Measurements from ENCODE around the gene STRIP1. TPM values are rescaled to one million over a fixed set of nuclear protein-coding genes. Genes with fewer than 3 reads are reported as not detected.

Gene STRIP1
- 34.1 and 43.2 TPM in 2 replicates for total RNA-seq (2014; rRNA removed; shearing (Covaris generic))

GRCh38 chr1:110034451-110035235 is at the start of gene STRIP1:
Gene STRIP1 (plus strand): TSS chr1:110034624. CDS start chr1:110034638, 14 bp downstream.
- peak; percentile 98 for DNase-seq (ENCODE audit: low read depth)

GRCh38 chr1:109985247-109986053 is 49.0 kb upstream of the STRIP1 start:
- DNase-seq (ENCODE audit: low read depth) = no peak

GRCh38 chr1:109986054-109986444 is 48.4 kb upstream of the STRIP1 start:
- DNase-seq (ENCODE audit: low read depth) = no peak

- no peak for DNase-seq (ENCODE audit: low read depth)
Measured at GRCh38 chr1:109988349-109988914, 46.0 kb upstream of the STRIP1 start.

GRCh38 chr1:109989506-109990301 is 44.7 kb upstream of the STRIP1 start:
- no peak for DNase-seq (ENCODE audit: low read depth)

GRCh38 chr1:109990302-109990653 is 44.1 kb upstream of the STRIP1 start:
- DNase-seq (ENCODE audit: low read depth) = no peak

- DNase-seq (ENCODE audit: low read depth) = no peak
Measured at GRCh38 chr1:109991400-109991925, 43.0 kb upstream of the STRIP1 start.

GRCh38 chr1:109993885-109994284 is 40.5 kb upstream of the STRIP1 start:
- no peak for DNase-seq (ENCODE audit: low read depth)

- no peak for DNase-seq (ENCODE audit: low read depth)
Measured at GRCh38 chr1:109994654-109995053, 39.8 kb upstream of the STRIP1 start.

- no peak for DNase-seq (ENCODE audit: low read depth)
Measured at GRCh38 chr1:109995536-109995935, 38.9 kb upstream of the STRIP1 start.

GRCh38 chr1:109996476-109996875 is 37.9 kb upstream of the STRIP1 start:
- peak; percentile 9 for DNase-seq (ENCODE audit: low read depth)

- DNase-seq (ENCODE audit: low read depth) = no peak
Measured at GRCh38 chr1:109997204-109997866, 37.1 kb upstream of the STRIP1 start.

- no peak for DNase-seq (ENCODE audit: low read depth)
Measured at GRCh38 chr1:109997867-109998229, 36.6 kb upstream of the STRIP1 start.

- DNase-seq (ENCODE audit: low read depth) = no peak
Measured at GRCh38 chr1:110002695-110003094, 31.7 kb upstream of the STRIP1 start.

GRCh38 chr1:110003747-110004428 is 30.5 kb upstream of the STRIP1 start:
- DNase-seq (ENCODE audit: low read depth) = peak; percentile 96

GRCh38 chr1:110004583-110004982 is 29.8 kb upstream of the STRIP1 start:
- no peak for DNase-seq (ENCODE audit: low read depth)

GRCh38 chr1:110005971-110006370 is 28.5 kb upstream of the STRIP1 start:
- DNase-seq (ENCODE audit: low read depth) = no peak

GRCh38 chr1:110006516-110006915 is 27.9 kb upstream of the STRIP1 start:
- DNase-seq (ENCODE audit: low read depth) = no peak

- DNase-seq (ENCODE audit: low read depth) = no peak
Measured at GRCh38 chr1:110007046-110007830, 27.2 kb upstream of the STRIP1 start.

Measured in Daoy (cell line).